Measurements from ENCODE around the gene SH3GLB1.

GRCh38 chr1:86705665-86705985 lies 1.2 kb downstream of the SH3GLB1 start:
- TF ChIP-seq IRF1 (CRISPR knock-in tag; IDR thresholded peaks at IDR 0.05) (no peak), ATF3 (CRISPR knock-in tag; conservative IDR thresholded peaks at IDR 0.05) (no peak), ZNF512 (CRISPR knock-in tag; IDR thresholded peaks at IDR 0.05; ENCODE audit: borderline replicate concordance) (no peak), FOXP4 (CRISPR knock-in tag; IDR thresholded peaks at IDR 0.05) (no peak), GABPB1 (CRISPR knock-in tag; IDR thresholded peaks at IDR 0.05) (no peak)
